HepG2 (cell line): ENCODE results near the gene TGIF1. TPM values are rescaled to one million over a fixed set of nuclear protein-coding genes. Genes with fewer than 3 reads are reported as not detected.

Experiments
- ATAC-seq: fragments of 200-7000 bp; cut with Tn5 transposase; 3 replicates; pipeline ENCODE4 v1.9.1; 2020; ENCODE audit warnings: mild to moderate bottlenecking, moderate library complexity
- BruUV-seq: library from RNA; stranded (reverse); fragments of 400-500 nt; replicated peaks from 2 replicates; lab custom pipeline; 2021; lab: Mats Ljungman, UMichigan
- CTCF ChIA-PET: fragments of 300-600 bp; formaldehyde crosslinking; extraction: SDS; loops from one replicate; lab custom pipeline; 2021; ENCODE audit warnings: low total read pairs, inconsistent platforms, low intra/inter-chr PET ratio; lab: Yijun Ruan, JAX
- POLR2A ChIA-PET: fragments of 350-600 bp; sonication (Branson Sonifier 250); formaldehyde crosslinking; loops from one replicate; lab custom pipeline; 2020; ENCODE audit warnings: antibody characterized with exemption, inconsistent platforms; lab: Yijun Ruan, JAX
- DNase-seq: peaks from one replicate; pipeline ENCODE4 v3.0.0-alpha.2; 2015; ENCODE audit warnings: low spot score
- FAIRE-seq: peaks from 3 replicates; lab custom pipeline; 2011; peaks lifted over from hg19 to GRCh38; lab: Jason Lieb, UNC
- H2AFZ ChIP-seq: one replicate; pipeline ENCODE4 v1.6.1; 2011; ENCODE audit warnings: low read length, inconsistent platforms
- H3K27ac ChIP-seq: fragments of 300-600 bp; 3 replicates; pipeline ENCODE4 v1.8.0; 2011; ENCODE audit warnings: mixed run types, mild to moderate bottlenecking, mixed read lengths, low read length, inconsistent platforms; ENCODE audit not compliant: insufficient read depth; ENCODE audit errors: extremely low read length
- H3K27me3 ChIP-seq, 2 experiments: fragments of 200-600 bp in 1 of 2; 2 replicates in 1 of 2; 3 replicates in 1 of 2; pipeline versions ENCODE4 v1.6.0 to v1.8.0; 2011; ENCODE audit warnings: low read length in 2 of 2, mild to moderate bottlenecking in 2 of 2, moderate library complexity in 2 of 2, inconsistent platforms in 1 of 2; ENCODE audit not compliant: insufficient read depth in 2 of 2, control insufficient read depth in 1 of 2
- H3K36me3 ChIP-seq, 2 experiments: fragments of 200-600 bp in 1 of 2; replicated peaks in 1 of 2; 2 replicates in 1 of 2; 3 replicates in 1 of 2; pipeline versions ENCODE4 v1.5.1 to v1.8.0; 2011; ENCODE audit warnings: low read length in 2 of 2, inconsistent platforms in 1 of 2; ENCODE audit not compliant: insufficient read depth in 2 of 2, control insufficient read depth in 1 of 2
- H3K4me1 ChIP-seq: 2 replicates; pipeline ENCODE4 v1.5.1; 2012; ENCODE audit warnings: low read length, inconsistent platforms; ENCODE audit not compliant: insufficient read depth
- H3K4me2 ChIP-seq: 2 replicates; pipeline ENCODE4 v1.6.0; 2011; ENCODE audit warnings: low read depth, low read length, inconsistent platforms
- H3K4me3 ChIP-seq, 3 experiments: fragments of 200-600 bp in 1 of 3; sonication (generic), shearing (Covaris generic) in 1 of 3; replicated peaks in 1 of 3; 2 replicates each; pipeline ENCODE4 v1.5.1; 2011 to 2016; ENCODE audit warnings: low read length in 3 of 3, inconsistent platforms in 2 of 3, low read depth in 2 of 3, mild to moderate bottlenecking in 2 of 3, control low read depth in 1 of 3, mixed read lengths in 1 of 3; ENCODE audit not compliant: insufficient read depth in 1 of 3
- H3K79me2 ChIP-seq: one replicate; pipeline ENCODE4 v1.6.1; 2011; ENCODE audit warnings: low read length, inconsistent platforms; ENCODE audit not compliant: insufficient read depth
- H3K9ac ChIP-seq: 2 replicates; pipeline ENCODE4 v1.6.0; 2011; ENCODE audit warnings: mild to moderate bottlenecking, low read depth, low read length, inconsistent platforms; ENCODE audit not compliant: insufficient read depth
- H3K9me3 ChIP-seq: 2 replicates; pipeline ENCODE4 v1.5.1; 2012; ENCODE audit warnings: mild to moderate bottlenecking, low read length
- H4K20me1 ChIP-seq: 2 replicates; pipeline ENCODE4 v1.6.0; 2011; ENCODE audit warnings: inconsistent platforms, mild to moderate bottlenecking, low read length, moderate library complexity; ENCODE audit not compliant: insufficient read depth
- ARID4A ChIP-seq: sonication (generic); formaldehyde crosslinking; IDR thresholded peaks from 2 replicates; pipeline ENCODE4 v1.5.0; 2020; ENCODE audit warnings: mild to moderate bottlenecking, missing genetic modification reagents, borderline replicate concordance
- CEBPG ChIP-seq: IDR thresholded peaks from 2 replicates; pipeline ENCODE4 v1.6.1; 2016
- FOSL2 ChIP-seq: sonication (generic); formaldehyde crosslinking; IDR thresholded peaks from 2 replicates; pipeline ENCODE4 v1.4.0; 2020; ENCODE audit warnings: missing genetic modification reagents
- ISX ChIP-seq: sonication (generic); formaldehyde crosslinking; conservative IDR thresholded peaks from 2 replicates; pipeline ENCODE4 v1.5.0; 2020; ENCODE audit warnings: missing genetic modification reagents
- KLF12 ChIP-seq: sonication (generic); formaldehyde crosslinking; IDR thresholded peaks from 2 replicates; pipeline ENCODE4 v1.4.0; 2020; ENCODE audit warnings: missing genetic modification reagents, borderline replicate concordance
- MAFK ChIP-seq, 2 experiments: IDR thresholded peaks in 1 of 2; conservative IDR thresholded peaks in 1 of 2; 2 replicates each; pipeline ENCODE4 v1.6.1; 2011; ENCODE audit warnings: improper control_type of control experiment in 2 of 2, low read length in 2 of 2
- MXD4 ChIP-seq: IDR thresholded peaks from 2 replicates; pipeline ENCODE4 v1.6.1; 2016; ENCODE audit warnings: mild to moderate bottlenecking, missing biosample characterization, missing genetic modification reagents
- NFE2 ChIP-seq: sonication (generic); formaldehyde crosslinking; IDR thresholded peaks from 2 replicates; pipeline ENCODE4 v1.4.0; 2020; ENCODE audit warnings: missing genetic modification reagents
- NFYC ChIP-seq: IDR thresholded peaks from 2 replicates; pipeline ENCODE4 v1.6.1; 2016; ENCODE audit warnings: missing genetic modification reagents, missing compliant biosample characterization
- RBM22 ChIP-seq: fragments of 200-400 bp; formaldehyde crosslinking; optimal IDR thresholded peaks from 2 replicates; pipeline ENCODE3; 2017; ENCODE audit warnings: mild to moderate bottlenecking, low read length, moderate library complexity
- SAP130 ChIP-seq: IDR thresholded peaks from 2 replicates; pipeline ENCODE4 v1.6.1; 2016; ENCODE audit warnings: low read depth
- SMYD3 ChIP-seq: sonication (generic); formaldehyde crosslinking; IDR thresholded peaks from 2 replicates; pipeline ENCODE4 v1.8.1; 2023; ENCODE audit warnings: mild to moderate bottlenecking, missing genetic modification reagents
- TBL1XR1 ChIP-seq: fragments of 150-350 bp; IDR thresholded peaks from 2 replicates; pipeline ENCODE4 v1.6.1; 2014; ENCODE audit warnings: borderline replicate concordance, low read length; ENCODE audit not compliant: partially characterized antibody
- TRIM24 ChIP-seq: sonication (generic); formaldehyde crosslinking; IDR thresholded peaks from 2 replicates; pipeline ENCODE4 v1.8.0; 2022; ENCODE audit warnings: mild to moderate bottlenecking, missing genetic modification reagents
- USF2 ChIP-seq, 2 experiments: sonication (generic) in 1 of 2; formaldehyde crosslinking in 1 of 2; IDR thresholded peaks; 2 replicates each; pipeline versions ENCODE4 v1.5.1 to v1.6.1; 2011 to 2020; ENCODE audit warnings: borderline replicate concordance in 1 of 2, low read depth in 1 of 2, low read length in 1 of 2, mild to moderate bottlenecking in 1 of 2, missing genetic modification reagents in 1 of 2, moderate library complexity in 1 of 2
- YEATS2 ChIP-seq: sonication (generic); formaldehyde crosslinking; IDR thresholded peaks from 2 replicates; pipeline ENCODE4 v1.4.0; 2020; ENCODE audit warnings: missing genetic modification reagents, borderline replicate concordance
- ZBTB1 ChIP-seq: sonication (generic); formaldehyde crosslinking; IDR thresholded peaks from 2 replicates; pipeline ENCODE4 v1.4.0; 2020; ENCODE audit warnings: missing genetic modification reagents, borderline replicate concordance
- ZNF33A ChIP-seq: sonication (generic); formaldehyde crosslinking; IDR thresholded peaks from 2 replicates; pipeline ENCODE4 v1.5.1; 2020; ENCODE audit warnings: missing genetic modification reagents, mild to moderate bottlenecking, moderate library complexity, borderline replicate concordance
- ZNF674 ChIP-seq: sonication (generic); formaldehyde crosslinking; IDR thresholded peaks from 2 replicates; pipeline ENCODE4 v1.5.0; 2020; ENCODE audit warnings: low read depth, mild to moderate bottlenecking, missing genetic modification reagents
- ZNF709 ChIP-seq: sonication (generic); formaldehyde crosslinking; IDR thresholded peaks from 2 replicates; pipeline ENCODE4 v1.5.0; 2020; ENCODE audit warnings: mild to moderate bottlenecking, missing genetic modification reagents
- WGBS: methylation state at CpG from one replicate; pipeline ENCODE4 v1.1.6; 2017; ENCODE audit warnings: low lambda C conversion rate; 5-methylcytosine and 5-hydroxymethylcytosine counted together
- in situ Hi-C: cut with HindIII; loops from 2 replicates; pipeline ENCODE4 v1.10.0; 2017; ENCODE audit warnings: low pct_unique_long_range_greater_than_20kb; ENCODE audit not compliant: extremely low pct_ligation_motif_present
- intact Hi-C: fragments of 100-400 bp; cut with micrococcal nuclease; formaldehyde crosslinking; loops from one replicate; pipeline ENCODE4 v1.10.0; 2022; ENCODE audit not compliant: unreplicated experiment
- polyA plus RNA-seq, 8 experiments: library from polyadenylated mRNA; depleted of rRNA in 3 of 8; stranded (reverse) in 7 of 8; unstranded in 1 of 8; fragments of >200 nt; fragmentation: Illumina TruSeq in 4 of 8; extraction: Trizol in 4 of 8; gene quantifications; 2 replicates each; pipeline versions ENCODE4 v1.2.1 to v1.2.3, GENCODE V29; 2011 to 2016; ENCODE audit warnings: low read depth in 4 of 8, missing spikeins in 1 of 8, mixed read lengths in 1 of 8; ENCODE audit not compliant: insufficient read depth in 1 of 8
- total RNA-seq, 5 experiments: library from RNA; depleted of rRNA; stranded (reverse); fragments of >200 nt; fragmentation: Illumina TruSeq; extraction: Trizol; gene quantifications; 2 replicates each; pipeline ENCODE4 v1.2.3, GENCODE V29; 2016; ENCODE audit warnings: low read depth in 1 of 5
- TF ChIP-seq, protein P1 (sequence below): sonication (generic); formaldehyde crosslinking; IDR thresholded peaks from 2 replicates; pipeline ENCODE4 v1.5.0; 2020; ENCODE audit warnings: missing genetic modification reagents, mild to moderate bottlenecking, borderline replicate concordance

Gene TGIF1
- total and polyA plus RNA-seq, 2 of the 13 experiments (the other 11 are each of a cell fraction or from before 2014, with no cell fraction given): 50.0 to 76.1 TPM

GRCh38 chr18:3422905-3423304 lies 27.1 kb upstream of the TGIF1 start:
- Histone ChIP-seq H3K36me3 (no peaks in the 10 kb centered on the region), H2AFZ (no peak overlapping the region), H3K4me1 (no peaks in the 10 kb centered on the region), H3K4me3 (no peak overlapping the region), H3K9ac (no peak overlapping the region), H3K9me3 (no peaks in the 10 kb centered on the region), H4K20me1 (no peaks in the 10 kb centered on the region), H3K27ac (no peak overlapping the region), H3K27me3 (no peaks in the 10 kb centered on the region), H3K4me2 (no peak overlapping the region), H3K79me2 (no peaks in the 10 kb centered on the region)
- in situ Hi-C loops (no loop called here), intact Hi-C loops (no loop called here)
- ATAC-seq (no peak), FAIRE-seq (no peak), DNase-seq (no peak)
- 54% methylated on average over 9 of the region's 10 CpGs for WGBS
- POLR2A ChIA-PET: no interaction called here
- BruUV-seq: no TSS peak
- CTCF ChIA-PET: no interaction called here
- no peak for TF ChIP-seq KLF12 (CRISPR knock-in tag)
- no peak for TF ChIP-seq RBM22
- no peak for TF ChIP-seq ISX
- no peak for TF ChIP-seq YEATS2 (CRISPR knock-in tag)
- no peak for TF ChIP-seq ZNF33A (CRISPR knock-in tag)
- no peak for TF ChIP-seq TBL1XR1
- no peak for TF ChIP-seq USF2 (IDR thresholded peaks at IDR 0.05; ENCODE audit: low read depth, low read length)
- no peak for TF ChIP-seq USF2 (CRISPR knock-in tag; IDR thresholded peaks at IDR 0.05; ENCODE audit: borderline replicate concordance)
- no peak for TF ChIP-seq MAFK (conservative IDR thresholded peaks at IDR 0.05 in 1 of 2, IDR thresholded peaks at IDR 0.05 in 1 of 2; ENCODE audit: low read length in 2 of 2)
- no peak for TF ChIP-seq NFE2 (CRISPR knock-in tag)
- no peak for TF ChIP-seq ARID4A (CRISPR knock-in tag)
- TF ChIP-seq ZNF709 (CRISPR knock-in tag): no peak
- no peak for TF ChIP-seq NFYC (CRISPR knock-in tag)
- TF ChIP-seq CEBPG (CRISPR knock-in tag): peak; percentile 67
- no peak for TF ChIP-seq TRIM24 (CRISPR knock-in tag)
- TF ChIP-seq SMYD3 (CRISPR knock-in tag): no peak
- TF ChIP-seq ZBTB1 (CRISPR knock-in tag): no peak
- no peak for TF ChIP-seq FOSL2 (CRISPR knock-in tag)
- TF ChIP-seq, protein P1, sequence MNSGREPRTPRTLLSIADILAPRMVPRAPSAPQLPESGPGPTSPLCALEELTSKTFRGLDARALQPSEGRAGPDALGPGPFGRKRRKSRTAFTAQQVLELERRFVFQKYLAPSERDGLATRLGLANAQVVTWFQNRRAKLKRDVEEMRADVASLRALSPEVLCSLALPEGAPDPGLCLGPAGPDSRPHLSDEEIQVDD (CRISPR knock-in tag): no peak
- no peak for TF ChIP-seq ZNF674 (CRISPR knock-in tag)
- no peak for TF ChIP-seq SAP130 (CRISPR knock-in tag)
- TF ChIP-seq MXD4 (CRISPR knock-in tag): no peak
